HepG2 (cell line): ENCODE results near the gene ST6GAL2. TPM values are rescaled to one million over a fixed set of nuclear protein-coding genes. Genes with fewer than 3 reads are reported as not detected.

ENCODE experiments used
- ATAC-seq: fragments of 200-7000 bp; cut with Tn5 transposase; 3 replicates; pipeline ENCODE4 v1.9.1; 2020; ENCODE audit warnings: mild to moderate bottlenecking, moderate library complexity
- BruUV-seq: library from RNA; stranded (reverse); fragments of 400-500 nt; replicated peaks from 2 replicates; lab custom pipeline; 2021; lab: Mats Ljungman, UMichigan
- CTCF ChIA-PET: fragments of 300-600 bp; formaldehyde crosslinking; extraction: SDS; loops from one replicate; lab custom pipeline; 2021; ENCODE audit warnings: low total read pairs, inconsistent platforms, low intra/inter-chr PET ratio; lab: Yijun Ruan, JAX
- POLR2A ChIA-PET: fragments of 350-600 bp; sonication (Branson Sonifier 250); formaldehyde crosslinking; loops from one replicate; lab custom pipeline; 2020; ENCODE audit warnings: antibody characterized with exemption, inconsistent platforms; lab: Yijun Ruan, JAX
- DNase-seq: peaks from one replicate; pipeline ENCODE4 v3.0.0-alpha.2; 2015; ENCODE audit warnings: low spot score
- FAIRE-seq: peaks from 3 replicates; lab custom pipeline; 2011; peaks lifted over from hg19 to GRCh38; lab: Jason Lieb, UNC
- H2AFZ ChIP-seq: one replicate; pipeline ENCODE4 v1.6.1; 2011; ENCODE audit warnings: low read length, inconsistent platforms
- H3K27ac ChIP-seq: fragments of 300-600 bp; 3 replicates; pipeline ENCODE4 v1.8.0; 2011; ENCODE audit warnings: mixed run types, mild to moderate bottlenecking, mixed read lengths, low read length, inconsistent platforms; ENCODE audit not compliant: insufficient read depth; ENCODE audit errors: extremely low read length
- H3K27me3 ChIP-seq, 2 experiments: fragments of 200-600 bp in 1 of 2; 2 replicates in 1 of 2; 3 replicates in 1 of 2; pipeline versions ENCODE4 v1.6.0 to v1.8.0; 2011; ENCODE audit warnings: low read length in 2 of 2, mild to moderate bottlenecking in 2 of 2, moderate library complexity in 2 of 2, inconsistent platforms in 1 of 2; ENCODE audit not compliant: insufficient read depth in 2 of 2, control insufficient read depth in 1 of 2
- H3K36me3 ChIP-seq, 2 experiments: fragments of 200-600 bp in 1 of 2; replicated peaks in 1 of 2; 2 replicates in 1 of 2; 3 replicates in 1 of 2; pipeline versions ENCODE4 v1.5.1 to v1.8.0; 2011; ENCODE audit warnings: low read length in 2 of 2, inconsistent platforms in 1 of 2; ENCODE audit not compliant: insufficient read depth in 2 of 2, control insufficient read depth in 1 of 2
- H3K4me1 ChIP-seq: 2 replicates; pipeline ENCODE4 v1.5.1; 2012; ENCODE audit warnings: low read length, inconsistent platforms; ENCODE audit not compliant: insufficient read depth
- H3K4me2 ChIP-seq: 2 replicates; pipeline ENCODE4 v1.6.0; 2011; ENCODE audit warnings: low read depth, low read length, inconsistent platforms
- H3K4me3 ChIP-seq, 3 experiments: fragments of 200-600 bp in 1 of 3; sonication (generic), shearing (Covaris generic) in 1 of 3; replicated peaks in 1 of 3; 2 replicates each; pipeline ENCODE4 v1.5.1; 2011 to 2016; ENCODE audit warnings: low read length in 3 of 3, inconsistent platforms in 2 of 3, low read depth in 2 of 3, mild to moderate bottlenecking in 2 of 3, control low read depth in 1 of 3, mixed read lengths in 1 of 3; ENCODE audit not compliant: insufficient read depth in 1 of 3
- H3K79me2 ChIP-seq: one replicate; pipeline ENCODE4 v1.6.1; 2011; ENCODE audit warnings: low read length, inconsistent platforms; ENCODE audit not compliant: insufficient read depth
- H3K9ac ChIP-seq: 2 replicates; pipeline ENCODE4 v1.6.0; 2011; ENCODE audit warnings: mild to moderate bottlenecking, low read depth, low read length, inconsistent platforms; ENCODE audit not compliant: insufficient read depth
- H3K9me3 ChIP-seq: 2 replicates; pipeline ENCODE4 v1.5.1; 2012; ENCODE audit warnings: mild to moderate bottlenecking, low read length
- H4K20me1 ChIP-seq: 2 replicates; pipeline ENCODE4 v1.6.0; 2011; ENCODE audit warnings: inconsistent platforms, mild to moderate bottlenecking, low read length, moderate library complexity; ENCODE audit not compliant: insufficient read depth
- DMTF1 ChIP-seq: sonication (generic); formaldehyde crosslinking; IDR thresholded peaks from 2 replicates; pipeline ENCODE4 v1.4.0; 2020; ENCODE audit warnings: mild to moderate bottlenecking, missing genetic modification reagents
- ELK4 ChIP-seq: sonication (generic); formaldehyde crosslinking; IDR thresholded peaks from 2 replicates; pipeline ENCODE4 v1.9.0; 2021; ENCODE audit warnings: missing genetic modification reagents, borderline replicate concordance
- MTA1 ChIP-seq: sonication (generic); formaldehyde crosslinking; IDR thresholded peaks from 2 replicates; pipeline ENCODE4 v1.4.0; 2020; ENCODE audit warnings: missing genetic modification reagents, mild to moderate bottlenecking, borderline replicate concordance
- PHF5A ChIP-seq: IDR thresholded peaks from one replicate; pipeline ENCODE4 v1.6.1; 2018; ENCODE audit warnings: low read depth, missing genetic modification reagents; ENCODE audit not compliant: unreplicated experiment
- SMAD3 ChIP-seq: sonication (generic); formaldehyde crosslinking; IDR thresholded peaks from 2 replicates; pipeline ENCODE4 v1.4.0; 2020; ENCODE audit warnings: missing genetic modification reagents
- TEF ChIP-seq: sonication (generic); formaldehyde crosslinking; IDR thresholded peaks from 2 replicates; pipeline ENCODE4 v1.5.0; 2020; ENCODE audit warnings: missing genetic modification reagents
- THAP11 ChIP-seq: IDR thresholded peaks from 2 replicates; pipeline ENCODE4 v1.6.1; 2016; ENCODE audit warnings: missing biosample characterization, missing genetic modification reagents
- ZNF3 ChIP-seq: IDR thresholded peaks from 2 replicates; pipeline ENCODE4 v1.7.0; 2017; ENCODE audit warnings: inconsistent platforms
- ZNF710 ChIP-seq: sonication (generic); formaldehyde crosslinking; IDR thresholded peaks from 2 replicates; pipeline ENCODE4 v1.5.0; 2020; ENCODE audit warnings: mild to moderate bottlenecking, missing genetic modification reagents, borderline replicate concordance
- ZNF777 ChIP-seq: sonication (generic); formaldehyde crosslinking; IDR thresholded peaks from 2 replicates; pipeline ENCODE4 v1.4.0; 2020; ENCODE audit warnings: missing genetic modification reagents
- ZNF782 ChIP-seq: sonication (generic); formaldehyde crosslinking; IDR thresholded peaks from 2 replicates; pipeline ENCODE4 v1.4.0; 2020; ENCODE audit warnings: missing genetic modification reagents, mild to moderate bottlenecking, borderline replicate concordance
- ZSCAN21 ChIP-seq: sonication (generic); formaldehyde crosslinking; IDR thresholded peaks from 2 replicates; pipeline ENCODE4 v1.8.0; 2022; ENCODE audit warnings: mild to moderate bottlenecking, missing genetic modification reagents, moderate library complexity, borderline replicate concordance
- WGBS: methylation state at CpG from one replicate; pipeline ENCODE4 v1.1.6; 2017; ENCODE audit warnings: low lambda C conversion rate; 5-methylcytosine and 5-hydroxymethylcytosine counted together
- in situ Hi-C: cut with HindIII; loops from 2 replicates; pipeline ENCODE4 v1.10.0; 2017; ENCODE audit warnings: low pct_unique_long_range_greater_than_20kb; ENCODE audit not compliant: extremely low pct_ligation_motif_present
- intact Hi-C: fragments of 100-400 bp; cut with micrococcal nuclease; formaldehyde crosslinking; loops from one replicate; pipeline ENCODE4 v1.10.0; 2022; ENCODE audit not compliant: unreplicated experiment
- polyA plus RNA-seq, 8 experiments: library from polyadenylated mRNA; depleted of rRNA in 3 of 8; stranded (reverse) in 7 of 8; unstranded in 1 of 8; fragments of >200 nt; fragmentation: Illumina TruSeq in 4 of 8; extraction: Trizol in 4 of 8; gene quantifications; 2 replicates each; pipeline versions ENCODE4 v1.2.1 to v1.2.3, GENCODE V29; 2011 to 2016; ENCODE audit warnings: low read depth in 4 of 8, missing spikeins in 1 of 8, mixed read lengths in 1 of 8; ENCODE audit not compliant: insufficient read depth in 1 of 8
- total RNA-seq, 5 experiments: library from RNA; depleted of rRNA; stranded (reverse); fragments of >200 nt; fragmentation: Illumina TruSeq; extraction: Trizol; gene quantifications; 2 replicates each; pipeline ENCODE4 v1.2.3, GENCODE V29; 2016; ENCODE audit warnings: low read depth in 1 of 5

The ST6GAL2 gene
- total and polyA plus RNA-seq, 2 of the 13 experiments (the other 11 are each of a cell fraction or from before 2014, with no cell fraction given): not detected

- no peak for TF ChIP-seq ZSCAN21 (CRISPR knock-in tag)
- TF ChIP-seq ZNF3: no peak
- TF ChIP-seq TEF: no peak
- no peak for TF ChIP-seq ZNF782 (CRISPR knock-in tag)
- intact Hi-C loops: no loop called here
- ChIA-PET CTCF (no interaction called here), POLR2A (no interaction called here)
- Histone ChIP-seq H4K20me1 (no peaks in the 10 kb centered on the region), H3K36me3 (no peaks in the 10 kb centered on the region), H2AFZ (no peak overlapping the region), H3K4me3 (no peak overlapping the region), H3K79me2 (no peaks in the 10 kb centered on the region), H3K9ac (no peak overlapping the region), H3K9me3 (no peaks in the 10 kb centered on the region), H3K27me3 (peaks cover 0 to 4% of the 10 kb centered on the region in 2 experiments; a peak in 1 of 5 replicates), H3K4me2 (no peak overlapping the region), H3K27ac (no peak overlapping the region), H3K4me1 (no peaks in the 10 kb centered on the region)
- in situ Hi-C loops: no loop called here
- ATAC-seq (no peak), FAIRE-seq (no peak), DNase-seq (no peak)
- 7% methylated on average over 2 of the region's 6 CpGs for WGBS
- BruUV-seq: no TSS peak
Measured at GRCh38 chr2:106845716-106846115, 40.3 kb downstream of the ST6GAL2 start.

DNA sequence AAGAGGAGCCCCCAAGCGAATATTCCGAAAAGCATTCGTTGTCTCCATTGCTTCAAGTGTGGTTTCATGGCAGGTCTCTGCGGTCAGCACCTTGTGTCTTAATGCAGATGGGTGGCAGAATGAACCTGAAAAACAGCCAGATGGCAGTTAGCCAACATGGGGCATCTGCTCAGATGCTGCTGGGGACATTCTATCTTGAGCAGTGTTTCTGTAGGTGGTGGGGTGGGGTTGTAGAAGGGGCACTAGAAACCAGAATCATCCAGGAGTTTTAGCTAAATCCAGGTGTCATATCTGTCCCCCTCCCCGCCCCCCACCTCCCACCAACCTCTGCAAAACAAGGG lies 42.1 kb downstream of the ST6GAL2 start:
- Histone ChIP-seq H2AFZ (no peak overlapping the region), H3K4me2 (no peak overlapping the region), H3K27ac (no peak overlapping the region), H3K27me3 (peaks cover 0 to 4% of the 10 kb centered on the region in 2 experiments; a peak in 1 of 5 replicates), H3K9ac (no peak overlapping the region), H4K20me1 (no peaks in the 10 kb centered on the region), H3K9me3 (no peaks in the 10 kb centered on the region), H3K79me2 (no peaks in the 10 kb centered on the region), H3K36me3 (no peaks in the 10 kb centered on the region), H3K4me3 (no peak overlapping the region), H3K4me1 (no peaks in the 10 kb centered on the region)
- in situ Hi-C loops: no loop called here
- intact Hi-C loops: no loop called here
- ATAC-seq (no peak), FAIRE-seq (no peak), DNase-seq (no peak)
- ChIA-PET CTCF (no interaction called here), POLR2A (no interaction called here)
- WGBS: 14% methylated on average over 5 of the region's 5 CpGs
- BruUV-seq: no TSS peak
- no peak for TF ChIP-seq PHF5A (CRISPR knock-in tag)
- no peak for TF ChIP-seq ELK4 (CRISPR knock-in tag)
- TF ChIP-seq THAP11: no peak
- no peak for TF ChIP-seq SMAD3
- no peak for TF ChIP-seq ZNF777 (CRISPR knock-in tag)
- TF ChIP-seq MTA1 (CRISPR knock-in tag): no peak
- no peak for TF ChIP-seq ZNF710 (CRISPR knock-in tag)
- TF ChIP-seq DMTF1 (CRISPR knock-in tag): no peak
